ENCODE measurements around the gene TOMM5. TPM values are rescaled to one million over a fixed set of nuclear protein-coding genes. Genes with fewer than 3 reads are reported as not detected.

The TOMM5 gene
- total and polyA plus RNA-seq, 2 of the 13 experiments (the other 11 are each of a cell fraction or from before 2014, with no cell fraction given): 147 to 315 TPM

- Histone ChIP-seq H3K36me3 (replicated peaks in 1 of 2; ENCODE audit: control insufficient read depth in 1 of 2, insufficient read depth in 2 of 2, low read length in 2 of 2) (no peaks in the 10 kb centered on the region), H3K27ac (ENCODE audit: extremely low read length, insufficient read depth, low read length) (no peak overlapping the region), H4K20me1 (ENCODE audit: insufficient read depth, low read length) (no peaks in the 10 kb centered on the region), H3K79me2 (ENCODE audit: insufficient read depth, low read length) (no peaks in the 10 kb centered on the region), H3K9ac (ENCODE audit: insufficient read depth, low read depth, low read length) (no peak overlapping the region), H3K27me3 (ENCODE audit: control insufficient read depth in 1 of 2, insufficient read depth in 2 of 2, low read length in 2 of 2) (no peaks in the 10 kb centered on the region), H2AFZ (ENCODE audit: low read length) (no peak overlapping the region), H3K4me1 (ENCODE audit: insufficient read depth, low read length) (no peaks in the 10 kb centered on the region), H3K4me3 (replicated peaks in 1 of 3; ENCODE audit: insufficient read depth in 1 of 3, low read depth in 2 of 3, low read length in 3 of 3) (no peak overlapping the region), H3K9me3 (ENCODE audit: low read length) (no peaks in the 10 kb centered on the region), H3K4me2 (ENCODE audit: low read depth, low read length) (no peak overlapping the region)
- ChIA-PET POLR2A (no interaction called here), CTCF (ENCODE audit: low intra/inter-chr PET ratio, low total read pairs) (no interaction called here)
- no peak for FAIRE-seq
- in situ Hi-C loops (cut with HindIII; ENCODE audit: extremely low pct_ligation_motif_present, low pct_unique_long_range_greater_than_20kb): no loop called here
- 61% methylated on average over 2 of the region's 3 CpGs for WGBS (ENCODE audit: low lambda C conversion rate)
- ATAC-seq: no peak
- no peak for TF ChIP-seq BRCA1 (CRISPR knock-in tag; IDR thresholded peaks at IDR 0.05)
- no peak for TF ChIP-seq MED1 (CRISPR knock-in tag; IDR thresholded peaks at IDR 0.05)
- TF ChIP-seq TFE3 (CRISPR knock-in tag; IDR thresholded peaks at IDR 0.05): no peak
- TF ChIP-seq RXRB (CRISPR knock-in tag; IDR thresholded peaks at IDR 0.05; ENCODE audit: borderline replicate concordance): no peak
- no peak for TF ChIP-seq HMG20B (CRISPR knock-in tag; conservative IDR thresholded peaks at IDR 0.05)
- no peak for TF ChIP-seq ZNF30 (CRISPR knock-in tag; IDR thresholded peaks at IDR 0.05)
- no peak for TF ChIP-seq GABPA (IDR thresholded peaks at IDR 0.05; ENCODE audit: low read depth, low read length)
- no peak for TF ChIP-seq GABPA (CRISPR knock-in tag; IDR thresholded peaks at IDR 0.05; ENCODE audit: low read depth)
- TF ChIP-seq MLX (CRISPR knock-in tag; IDR thresholded peaks at IDR 0.05): no peak
- TF ChIP-seq ZNF256 (CRISPR knock-in tag; conservative IDR thresholded peaks at IDR 0.05): no peak
- TF ChIP-seq, protein P1, sequence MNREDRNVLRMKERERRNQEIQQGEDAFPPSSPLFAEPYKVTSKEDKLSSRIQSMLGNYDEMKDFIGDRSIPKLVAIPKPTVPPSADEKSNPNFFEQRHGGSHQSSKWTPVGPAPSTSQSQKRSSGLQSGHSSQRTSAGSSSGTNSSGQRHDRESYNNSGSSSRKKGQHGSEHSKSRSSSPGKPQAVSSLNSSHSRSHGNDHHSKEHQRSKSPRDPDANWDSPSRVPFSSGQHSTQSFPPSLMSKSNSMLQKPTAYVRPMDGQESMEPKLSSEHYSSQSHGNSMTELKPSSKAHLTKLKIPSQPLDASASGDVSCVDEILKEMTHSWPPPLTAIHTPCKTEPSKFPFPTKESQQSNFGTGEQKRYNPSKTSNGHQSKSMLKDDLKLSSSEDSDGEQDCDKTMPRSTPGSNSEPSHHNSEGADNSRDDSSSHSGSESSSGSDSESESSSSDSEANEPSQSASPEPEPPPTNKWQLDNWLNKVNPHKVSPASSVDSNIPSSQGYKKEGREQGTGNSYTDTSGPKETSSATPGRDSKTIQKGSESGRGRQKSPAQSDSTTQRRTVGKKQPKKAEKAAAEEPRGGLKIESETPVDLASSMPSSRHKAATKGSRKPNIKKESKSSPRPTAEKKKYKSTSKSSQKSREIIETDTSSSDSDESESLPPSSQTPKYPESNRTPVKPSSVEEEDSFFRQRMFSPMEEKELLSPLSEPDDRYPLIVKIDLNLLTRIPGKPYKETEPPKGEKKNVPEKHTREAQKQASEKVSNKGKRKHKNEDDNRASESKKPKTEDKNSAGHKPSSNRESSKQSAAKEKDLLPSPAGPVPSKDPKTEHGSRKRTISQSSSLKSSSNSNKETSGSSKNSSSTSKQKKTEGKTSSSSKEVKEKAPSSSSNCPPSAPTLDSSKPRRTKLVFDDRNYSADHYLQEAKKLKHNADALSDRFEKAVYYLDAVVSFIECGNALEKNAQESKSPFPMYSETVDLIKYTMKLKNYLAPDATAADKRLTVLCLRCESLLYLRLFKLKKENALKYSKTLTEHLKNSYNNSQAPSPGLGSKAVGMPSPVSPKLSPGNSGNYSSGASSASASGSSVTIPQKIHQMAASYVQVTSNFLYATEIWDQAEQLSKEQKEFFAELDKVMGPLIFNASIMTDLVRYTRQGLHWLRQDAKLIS (CRISPR knock-in tag; IDR thresholded peaks at IDR 0.05): no peak
- TF ChIP-seq ZNF282 (IDR thresholded peaks at IDR 0.05; ENCODE audit: partially characterized antibody): no peak
- TF ChIP-seq TOPORS (CRISPR knock-in tag; IDR thresholded peaks at IDR 0.05): no peak
- no peak for TF ChIP-seq CBX5 (CRISPR knock-in tag; IDR thresholded peaks at IDR 0.05; ENCODE audit: borderline replicate concordance)
- no peak for TF ChIP-seq SNAI1 (CRISPR knock-in tag; IDR thresholded peaks at IDR 0.05; ENCODE audit: borderline replicate concordance)
- intact Hi-C loops (cut with micrococcal nuclease; ENCODE audit: unreplicated experiment): no loop called here
- DNase-seq (ENCODE audit: low spot score): no peak
- no TSS peak for BruUV-seq (replicated peaks)
Measured at GRCh38 chr9:37551468-37551867, 40.9 kb downstream of the TOMM5 start.

Measured in HepG2 (cell line).